ENCODE results near the gene GABRR2.

DNA sequence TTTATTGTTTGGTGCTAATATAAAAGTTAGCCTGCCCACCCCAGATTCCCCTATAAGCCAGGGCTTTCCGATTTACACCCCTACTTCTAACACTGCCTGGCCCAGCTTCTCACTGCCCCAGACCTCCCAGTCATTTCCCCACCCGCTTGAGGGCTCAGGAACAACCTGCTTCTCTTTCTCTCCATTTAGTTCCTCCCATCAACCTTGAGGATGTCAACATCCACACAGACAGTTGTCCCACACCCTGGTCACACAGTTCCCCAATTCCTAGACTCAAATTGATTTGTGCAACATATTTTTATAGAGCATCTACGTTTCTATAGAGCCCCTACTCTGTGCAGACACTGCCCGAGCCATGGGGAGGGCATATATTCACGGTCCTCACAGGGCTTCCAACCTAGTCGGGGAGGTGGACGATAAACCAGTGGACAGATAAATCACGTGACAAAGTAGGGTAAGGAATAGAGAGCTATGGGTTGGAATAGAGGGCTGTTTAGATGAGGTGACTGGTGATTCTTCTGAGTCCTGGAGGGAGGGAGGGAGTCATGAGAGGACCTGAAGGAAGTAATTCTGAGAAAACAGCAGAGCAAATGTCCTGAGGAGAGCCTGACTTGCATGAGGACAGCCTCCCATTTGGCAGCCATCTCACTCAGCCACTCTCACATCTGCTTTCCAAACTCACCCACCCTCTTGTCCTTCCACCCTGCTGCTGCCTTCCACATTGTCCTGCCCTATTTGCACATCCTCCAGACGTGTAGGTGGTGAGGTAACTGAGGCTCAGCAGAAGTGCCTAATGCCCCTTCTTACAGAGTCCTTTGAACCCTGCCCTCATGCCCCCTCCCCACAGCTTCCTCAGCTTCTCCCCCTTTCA, 6.3 kb downstream of the GABRR2 start:
- TF ChIP-seq POLR2A (IDR thresholded peaks at IDR 0.05) (no peak), POLR2AphosphoS5 (IDR thresholded peaks at IDR 0.05) (no peak)
- TF ChIP-seq, protein P1, sequence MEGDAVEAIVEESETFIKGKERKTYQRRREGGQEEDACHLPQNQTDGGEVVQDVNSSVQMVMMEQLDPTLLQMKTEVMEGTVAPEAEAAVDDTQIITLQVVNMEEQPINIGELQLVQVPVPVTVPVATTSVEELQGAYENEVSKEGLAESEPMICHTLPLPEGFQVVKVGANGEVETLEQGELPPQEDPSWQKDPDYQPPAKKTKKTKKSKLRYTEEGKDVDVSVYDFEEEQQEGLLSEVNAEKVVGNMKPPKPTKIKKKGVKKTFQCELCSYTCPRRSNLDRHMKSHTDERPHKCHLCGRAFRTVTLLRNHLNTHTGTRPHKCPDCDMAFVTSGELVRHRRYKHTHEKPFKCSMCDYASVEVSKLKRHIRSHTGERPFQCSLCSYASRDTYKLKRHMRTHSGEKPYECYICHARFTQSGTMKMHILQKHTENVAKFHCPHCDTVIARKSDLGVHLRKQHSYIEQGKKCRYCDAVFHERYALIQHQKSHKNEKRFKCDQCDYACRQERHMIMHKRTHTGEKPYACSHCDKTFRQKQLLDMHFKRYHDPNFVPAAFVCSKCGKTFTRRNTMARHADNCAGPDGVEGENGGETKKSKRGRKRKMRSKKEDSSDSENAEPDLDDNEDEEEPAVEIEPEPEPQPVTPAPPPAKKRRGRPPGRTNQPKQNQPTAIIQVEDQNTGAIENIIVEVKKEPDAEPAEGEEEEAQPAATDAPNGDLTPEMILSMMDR (IDR thresholded peaks at IDR 0.05), result no peak

Measured in prostate gland (tissue), 2 donors.